Mesothelial cell of epicardium (in vitro differentiated cells): ENCODE results near the gene PAQR5. TPM values are rescaled to one million over a fixed set of nuclear protein-coding genes. Genes with fewer than 3 reads are reported as not detected.
"Not testable (repeated sequence)": the region's sequence is repeated elsewhere in the genome, so short reads cannot be mapped to it uniquely, and the experiment has no call there.

Source experiments
- DNase-seq, 2 experiments: peaks; one replicate each; pipeline ENCODE4 v3.0.0; 2021; ENCODE audit warnings: low spot score in 2 of 2; ENCODE audit not compliant: unreplicated experiment in 2 of 2
- H3K27ac Mint-ChIP-seq: 2 replicates; pipeline ENCODE4 v1.8.0; 2021; ENCODE audit warnings: mixed read lengths
- H3K27me3 Mint-ChIP-seq: 2 replicates; pipeline ENCODE4 v1.8.0; 2021; ENCODE audit warnings: low read depth, mixed read lengths
- H3K36me3 Mint-ChIP-seq: 2 replicates; pipeline ENCODE4 v1.8.0; 2021; ENCODE audit warnings: mixed read lengths
- H3K4me1 Mint-ChIP-seq: 2 replicates; pipeline ENCODE4 v1.8.0; 2021; ENCODE audit warnings: mixed read lengths
- H3K4me3 Mint-ChIP-seq: 2 replicates; pipeline ENCODE4 v1.8.0; 2021; ENCODE audit warnings: mild to moderate bottlenecking, moderate library complexity, mixed read lengths
- H3K9me3 Mint-ChIP-seq: 2 replicates; pipeline ENCODE4 v1.8.0; 2021; ENCODE audit warnings: mixed read lengths
- CTCF ChIP-seq: fragments of 200-600 bp; sonication (generic); IDR thresholded peaks from one replicate; pipeline ENCODE4 v1.5.0; 2021; ENCODE audit warnings: antibody characterized with exemption; ENCODE audit not compliant: unreplicated experiment
- total RNA-seq: library from RNA; stranded (reverse); gene quantifications from 3 replicates; pipeline ENCODE4 v1.2.1, GENCODE V29; 2021

Gene PAQR5
- total RNA-seq, 1 donor from 2014 or later: 1.2 TPM

GRCh38 chr15:69296606-69297005, 2.1 kb upstream of the PAQR5 start:
- Mint-ChIP-seq H3K4me3 (no peak overlapping the region), H3K27me3 (peaks cover 65% of the 10 kb centered on the region), H3K9me3 (no peaks in the 10 kb centered on the region), H3K36me3 (no peaks in the 10 kb centered on the region), H3K4me1 (no peaks in the 10 kb centered on the region), H3K27ac (no peak overlapping the region)
- no peak for DNase-seq
- TF ChIP-seq CTCF: no peak

- TF ChIP-seq CTCF: no peak
- H3K27me3 Mint-ChIP-seq: peaks cover 77% of the 10 kb centered on the region
- H3K36me3 Mint-ChIP-seq: no peaks in the 10 kb centered on the region
- peak overlapping the region; percentile 66 for H3K4me3 Mint-ChIP-seq
- DNase-seq: no peak
- no peaks in the 10 kb centered on the region for H3K9me3 Mint-ChIP-seq
- no peaks in the 10 kb centered on the region for H3K4me1 Mint-ChIP-seq
- H3K27ac Mint-ChIP-seq: no peak overlapping the region
Measured at GRCh38 chr15:69297642-69298353, 914 bp upstream of the PAQR5 start.

- no peak for DNase-seq
- Mint-ChIP-seq H3K4me3 (peak overlapping the region; percentile 66), H3K4me1 (no peaks in the 10 kb centered on the region), H3K9me3 (no peaks in the 10 kb centered on the region), H3K36me3 (no peaks in the 10 kb centered on the region), H3K27me3 (peaks cover 79% of the 10 kb centered on the region), H3K27ac (no peak overlapping the region)
- TF ChIP-seq CTCF: no peak
Measured at GRCh38 chr15:69298354-69298696, 387 bp upstream of the PAQR5 start.

- no peaks in the 10 kb centered on the region for H3K36me3 Mint-ChIP-seq
- no peaks in the 10 kb centered on the region for H3K4me1 Mint-ChIP-seq
- no peaks in the 10 kb centered on the region for H3K9me3 Mint-ChIP-seq
- DNase-seq: no peak
- TF ChIP-seq CTCF: no peak
- H3K4me3 Mint-ChIP-seq: peak overlapping the region; percentile 33
- H3K27ac Mint-ChIP-seq: no peak overlapping the region
- peaks cover 81% of the 10 kb centered on the region for H3K27me3 Mint-ChIP-seq
Measured at GRCh38 chr15:69299451-69299886, 757 bp downstream of the PAQR5 start.

GRCh38 chr15:69299943-69300588, 1.4 kb downstream of the PAQR5 start:
- Mint-ChIP-seq H3K4me3 (no peak overlapping the region), H3K27me3 (peaks cover 75% of the 10 kb centered on the region), H3K27ac (no peak overlapping the region), H3K36me3 (no peaks in the 10 kb centered on the region), H3K4me1 (no peaks in the 10 kb centered on the region), H3K9me3 (no peaks in the 10 kb centered on the region)
- no peak for DNase-seq
- no peak for TF ChIP-seq CTCF

- not testable (repeated sequence) for H3K9me3 Mint-ChIP-seq, H3K4me1 Mint-ChIP-seq, DNase-seq, H3K27ac Mint-ChIP-seq, H3K4me3 Mint-ChIP-seq, H3K36me3 Mint-ChIP-seq
- H3K27me3 Mint-ChIP-seq: peaks cover 66% of the 10 kb centered on the region
Measured at GRCh38 chr15:69301101-69301500, 2.4 kb downstream of the PAQR5 start.

- not testable (repeated sequence) for H3K9me3 Mint-ChIP-seq, DNase-seq, H3K4me3 Mint-ChIP-seq, H3K4me1 Mint-ChIP-seq, H3K27ac Mint-ChIP-seq, H3K36me3 Mint-ChIP-seq
- H3K27me3 Mint-ChIP-seq: peaks cover 56% of the 10 kb centered on the region
Measured at GRCh38 chr15:69302087-69302486, 3.4 kb downstream of the PAQR5 start.
